ENCODE results near the gene GEMIN7.
A peak's percentile ranks its signal among the peaks of the same experiment; 100 is the strongest.

Gene GEMIN7, protein sequence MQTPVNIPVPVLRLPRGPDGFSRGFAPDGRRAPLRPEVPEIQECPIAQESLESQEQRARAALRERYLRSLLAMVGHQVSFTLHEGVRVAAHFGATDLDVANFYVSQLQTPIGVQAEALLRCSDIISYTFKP

DNA sequence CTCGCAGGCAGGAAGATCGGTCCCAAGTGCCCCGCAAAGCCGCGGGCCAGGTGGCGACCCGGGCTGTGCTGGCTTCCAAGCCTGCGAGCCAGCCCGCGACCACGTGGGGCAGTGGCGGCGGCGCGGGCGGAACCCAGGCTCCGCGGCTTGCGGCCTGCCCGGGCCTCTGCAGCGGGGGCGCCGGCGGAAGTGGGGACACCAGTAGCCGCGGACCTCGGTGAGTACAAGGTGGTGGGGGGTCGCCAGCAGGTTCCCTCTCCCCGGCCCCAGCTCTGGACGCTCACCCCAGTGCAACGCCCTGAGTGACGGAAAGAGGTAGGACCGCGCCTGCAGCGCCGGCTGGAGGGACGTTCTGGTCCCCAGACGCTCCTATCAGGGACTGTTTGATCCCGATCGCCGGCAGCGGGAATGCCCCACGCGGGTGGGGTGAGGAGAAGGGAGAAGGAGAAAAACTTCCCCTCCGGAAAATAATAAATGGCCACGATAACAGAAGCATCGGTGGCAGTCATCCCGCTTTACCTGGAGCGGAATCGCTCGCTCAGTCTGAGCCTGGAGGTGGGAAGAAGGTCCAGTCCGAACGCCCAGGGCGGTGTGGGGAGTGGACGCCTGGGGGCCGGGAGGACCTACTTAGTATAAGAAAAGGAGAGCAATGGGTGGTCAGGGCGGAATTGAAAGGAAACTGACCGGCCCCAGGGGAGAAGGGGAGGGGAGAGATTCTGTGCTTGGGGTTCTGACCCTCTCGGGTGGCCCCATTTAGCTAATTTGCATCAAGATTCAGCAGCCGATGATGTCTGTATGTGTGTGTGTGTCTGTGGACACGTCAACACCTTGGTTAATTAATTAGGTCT, at the start of gene GEMIN7:
GEMIN7 (plus strand) TSS at position 198 of the 848 bp plus-strand sequence. CDS start 10,855 bp downstream, outside the sequence.
- peak; percentile 71 for DNase-seq (ENCODE audit: low read depth)

GRCh38 chr19:45030825-45031224, 48.2 kb upstream of the GEMIN7 start:
- no peak for DNase-seq (ENCODE audit: low read depth)

DNA sequence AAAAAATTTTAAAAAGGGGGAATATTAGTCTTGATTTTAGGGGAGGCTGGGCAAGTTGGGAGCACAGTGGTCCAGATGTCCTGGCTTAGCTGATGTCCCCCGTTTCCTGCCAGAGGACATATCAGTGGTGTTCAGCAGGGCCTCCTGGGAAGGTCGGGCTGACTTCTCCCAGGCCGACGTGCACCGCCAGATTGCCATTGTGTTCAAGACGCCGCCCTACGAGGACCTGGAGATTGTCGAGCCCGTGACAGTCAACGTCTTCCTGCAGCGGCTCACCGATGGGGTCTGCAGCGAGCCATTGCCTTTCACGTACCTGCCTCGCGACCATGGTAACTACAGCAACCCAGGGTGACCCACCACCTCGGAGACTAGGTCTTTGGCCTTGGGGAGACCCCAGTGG, 46.6 kb upstream of the GEMIN7 start:
- no peak for DNase-seq (ENCODE audit: low read depth)

DNA sequence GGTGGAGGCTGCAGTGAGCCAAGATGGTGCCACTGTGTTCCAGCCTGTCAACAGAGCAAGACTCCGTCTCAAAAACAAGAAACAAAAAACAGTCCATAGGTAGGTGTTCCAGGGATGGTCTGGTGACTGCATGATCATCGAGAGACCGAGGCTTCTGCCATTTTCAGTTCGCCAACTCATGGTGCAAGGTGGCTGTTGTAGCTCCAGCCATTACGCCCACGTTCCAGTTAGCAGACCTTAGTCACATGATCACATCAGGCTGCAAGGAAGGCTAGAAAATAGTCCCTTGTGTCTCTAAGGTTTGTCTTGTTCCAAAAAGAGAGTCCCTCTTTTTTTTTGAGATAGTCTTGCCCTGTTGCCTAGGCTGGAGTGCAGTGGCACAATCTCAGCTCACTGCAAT, 43.3 kb upstream of the GEMIN7 start:
- no peak for DNase-seq (ENCODE audit: low read depth)

DNA sequence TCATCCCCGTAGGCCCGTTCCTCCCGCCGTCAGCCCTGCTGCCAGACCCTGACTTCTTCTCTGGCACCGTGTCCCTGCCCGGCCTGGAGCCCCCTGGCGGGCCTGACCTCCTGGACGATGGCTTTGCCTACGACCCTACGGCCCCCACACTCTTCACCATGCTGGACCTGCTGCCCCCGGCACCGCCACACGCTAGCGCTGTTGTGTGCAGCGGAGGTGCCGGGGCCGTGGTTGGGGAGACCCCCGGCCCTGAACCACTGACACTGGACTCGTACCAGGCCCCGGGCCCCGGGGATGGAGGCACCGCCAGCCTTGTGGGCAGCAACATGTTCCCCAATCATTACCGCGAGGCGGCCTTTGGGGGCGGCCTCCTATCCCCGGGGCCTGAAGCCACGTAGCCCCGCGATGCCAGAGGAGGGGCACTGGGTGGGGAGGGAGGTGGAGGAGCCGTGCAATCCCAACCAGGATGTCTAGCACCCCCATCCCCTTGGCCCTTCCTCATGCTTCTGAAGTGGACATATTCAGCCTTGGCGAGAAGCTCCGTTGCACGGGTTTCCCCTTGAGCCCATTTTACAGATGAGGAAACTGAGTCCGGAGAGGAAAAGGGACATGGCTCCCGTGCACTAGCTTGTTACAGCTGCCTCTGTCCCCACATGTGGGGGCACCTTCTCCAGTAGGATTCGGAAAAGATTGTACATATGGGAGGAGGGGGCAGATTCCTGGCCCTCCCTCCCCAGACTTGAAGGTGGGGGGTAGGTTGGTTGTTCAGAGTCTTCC, 41.5 kb upstream of the GEMIN7 start:
- DNase-seq (ENCODE audit: low read depth), result no peak

GRCh38 chr19:45038931-45039893, 39.8 kb upstream of the GEMIN7 start, which contains the start of gene CLASRP:
Gene CLASRP (plus strand): TSS chr19:45039045. CDS start chr19:45040213, 1,168 bp downstream.
- peak; percentile 87 for DNase-seq (ENCODE audit: low read depth)

- no peak for DNase-seq (ENCODE audit: low read depth)
Measured at GRCh38 chr19:45040059-45040771, 38.8 kb upstream of the GEMIN7 start.

DNA sequence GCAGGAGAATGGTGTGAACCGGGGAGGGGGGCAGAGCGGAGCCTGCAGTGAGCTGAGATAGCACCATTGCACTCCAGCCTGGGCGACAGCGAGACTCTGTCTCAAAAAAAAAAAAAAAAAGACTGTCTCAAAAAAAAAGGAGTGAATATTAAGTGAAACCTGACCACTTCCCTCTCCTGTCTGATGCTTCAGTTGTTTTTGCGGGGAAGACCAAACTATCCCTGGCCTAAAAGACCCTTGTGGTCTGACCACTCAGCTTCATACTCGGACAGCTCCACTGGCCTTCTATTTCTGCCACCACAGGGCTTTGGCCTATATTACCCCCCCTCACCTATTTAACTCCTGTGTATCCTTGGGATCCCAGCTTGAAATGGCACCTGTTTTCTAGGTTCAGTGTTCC, 37.9 kb upstream of the GEMIN7 start:
- DNase-seq (ENCODE audit: low read depth), result no peak

DNA sequence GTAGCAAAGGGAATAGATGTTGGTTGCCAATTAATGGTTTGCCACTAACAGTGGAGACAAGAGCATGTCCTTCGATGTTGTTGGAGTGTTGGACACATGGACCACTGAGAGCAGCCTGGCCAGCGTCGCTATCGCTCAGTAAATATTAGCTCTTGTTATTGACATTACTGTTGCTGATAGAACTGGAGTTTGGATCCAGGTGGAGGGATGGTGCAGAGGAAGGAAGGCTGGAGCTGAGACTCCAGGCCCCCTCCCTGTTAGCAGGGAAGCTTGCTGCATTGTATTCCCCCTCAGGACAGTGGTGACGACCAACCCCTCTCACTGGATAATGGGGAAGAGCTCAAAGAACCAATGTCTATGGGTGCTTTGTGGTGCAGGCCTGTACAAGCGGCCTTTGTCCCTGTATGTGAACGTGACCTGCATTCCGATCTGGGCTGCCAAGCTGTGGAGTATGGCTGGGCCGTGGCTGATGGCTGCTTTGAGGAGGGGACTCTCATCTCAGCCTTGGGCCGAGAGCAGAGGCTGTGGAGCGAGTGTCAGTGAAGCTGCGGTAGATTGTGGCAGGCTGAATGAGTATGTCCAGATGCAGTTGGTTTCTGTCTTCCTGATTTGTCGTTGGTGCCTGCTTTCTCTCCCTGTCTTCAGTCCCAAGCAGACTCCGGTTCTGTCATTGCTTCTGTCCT, 33.2 kb upstream of the GEMIN7 start:
- DNase-seq (ENCODE audit: low read depth), result no peak

- no peak for DNase-seq (ENCODE audit: low read depth)
Measured at GRCh38 chr19:45046355-45046754, 32.7 kb upstream of the GEMIN7 start.

GRCh38 chr19:45047188-45047797, 31.8 kb upstream of the GEMIN7 start:
- DNase-seq (ENCODE audit: low read depth), result no peak

DNA sequence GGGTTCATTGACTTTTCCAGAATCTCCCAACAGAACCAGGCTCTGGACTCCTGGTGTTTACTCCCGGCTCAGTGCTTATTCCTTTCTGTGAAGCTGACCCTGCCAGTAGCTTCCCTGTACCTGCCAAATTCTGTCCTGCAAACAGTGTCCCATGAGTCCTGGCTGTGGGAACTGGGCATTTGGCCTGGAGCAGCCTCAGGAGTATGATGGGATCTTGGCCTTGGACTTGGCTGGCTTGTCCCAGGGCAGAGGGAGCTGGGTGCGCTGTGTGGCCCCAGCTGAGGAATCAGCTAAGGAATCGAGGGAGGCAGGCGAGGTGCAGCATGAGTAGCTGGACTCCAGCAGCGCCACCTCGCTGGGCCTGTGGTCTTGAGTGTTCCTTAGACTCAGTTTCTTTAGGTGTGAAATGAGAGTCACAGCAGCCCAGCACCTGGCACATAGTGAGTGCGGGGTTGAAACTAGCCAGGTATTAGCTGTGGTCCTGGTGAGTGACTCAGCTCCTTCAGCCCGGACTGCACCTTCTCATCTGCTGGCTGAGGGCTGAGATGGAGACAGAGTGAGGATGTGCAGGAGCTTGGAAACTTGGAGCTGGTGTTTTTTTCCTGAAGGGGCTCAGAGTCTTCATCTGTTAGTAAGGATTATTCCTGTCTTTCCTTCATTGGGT, 29.9 kb upstream of the GEMIN7 start:
- no peak for DNase-seq (ENCODE audit: low read depth)

DNA sequence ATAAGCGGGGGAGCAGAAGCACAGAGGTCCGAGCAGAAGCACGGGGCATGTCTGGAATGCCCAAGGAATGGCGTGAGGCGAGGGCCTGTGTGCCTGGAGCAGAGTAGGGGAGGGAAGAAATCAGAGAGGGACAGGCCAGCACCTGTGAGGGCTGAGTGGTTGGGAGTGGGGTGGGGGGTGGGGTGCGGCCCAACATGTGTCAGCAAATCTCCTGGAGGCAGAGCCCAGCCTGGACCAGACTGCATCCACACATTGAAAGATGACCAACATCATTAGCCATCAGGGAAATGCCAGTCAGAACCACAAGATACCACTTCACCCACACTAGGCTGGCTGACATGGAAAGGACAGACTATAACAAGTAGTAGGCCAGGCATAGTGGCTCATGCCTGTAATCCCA, 29.0 kb upstream of the GEMIN7 start:
- no peak for DNase-seq (ENCODE audit: low read depth)

DNA sequence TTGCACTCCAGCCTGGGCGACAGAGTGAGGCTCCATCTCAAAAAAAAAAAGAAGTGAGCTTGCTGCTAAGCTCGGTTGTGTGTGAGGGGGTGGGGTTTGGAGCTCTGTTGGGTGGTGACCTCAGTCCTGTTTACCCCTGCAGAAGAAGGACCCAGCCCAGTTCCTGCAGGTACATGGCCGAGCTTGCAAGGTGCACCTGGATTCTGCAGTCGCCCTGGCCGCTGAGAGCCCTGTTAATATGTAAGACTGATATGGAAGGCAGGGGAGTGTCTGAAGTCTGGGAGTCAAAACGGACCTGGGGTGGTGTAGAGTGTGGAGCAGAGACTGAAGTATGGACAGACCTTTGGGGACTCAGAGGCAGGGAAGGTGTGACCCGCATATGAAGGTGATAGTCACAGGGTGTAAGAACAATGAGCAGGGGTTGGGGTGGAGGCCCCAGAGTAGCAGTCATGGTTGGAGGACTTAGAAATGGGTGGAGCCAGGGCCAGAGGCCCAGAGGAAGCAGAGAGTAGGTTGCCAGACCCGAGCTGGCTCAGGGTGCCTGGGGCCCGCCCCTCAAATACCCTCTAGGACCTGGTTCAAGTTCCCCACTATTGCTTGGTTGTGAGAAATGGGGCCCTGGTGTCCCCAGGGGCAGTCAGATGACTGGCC, 27.0 kb upstream of the GEMIN7 start:
- no peak for DNase-seq (ENCODE audit: low read depth)

- no peak for DNase-seq (ENCODE audit: low read depth)
Measured at GRCh38 chr19:45056831-45057230, 22.2 kb upstream of the GEMIN7 start.

DNA sequence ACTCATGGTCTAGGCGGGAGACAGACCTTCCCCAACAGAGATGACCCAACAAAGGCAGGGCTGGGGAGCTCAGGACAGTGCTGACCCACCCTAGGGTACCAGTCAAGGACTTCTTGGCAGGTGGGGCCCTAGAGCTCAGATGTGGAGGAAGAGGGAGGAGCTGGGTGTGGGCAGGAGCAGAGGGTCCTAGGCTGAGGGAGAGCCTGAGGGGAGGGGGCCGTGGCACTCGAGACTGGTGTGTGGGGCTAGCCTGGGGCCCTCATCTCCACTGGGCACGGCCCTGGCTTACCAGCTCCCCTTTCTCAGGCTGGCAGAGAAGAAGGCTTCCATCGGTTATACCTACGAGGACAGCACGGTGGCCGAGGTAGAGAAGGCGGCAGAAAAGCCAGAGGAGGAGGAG, 21.6 kb upstream of the GEMIN7 start:
- DNase-seq (ENCODE audit: low read depth), result no peak

DNA sequence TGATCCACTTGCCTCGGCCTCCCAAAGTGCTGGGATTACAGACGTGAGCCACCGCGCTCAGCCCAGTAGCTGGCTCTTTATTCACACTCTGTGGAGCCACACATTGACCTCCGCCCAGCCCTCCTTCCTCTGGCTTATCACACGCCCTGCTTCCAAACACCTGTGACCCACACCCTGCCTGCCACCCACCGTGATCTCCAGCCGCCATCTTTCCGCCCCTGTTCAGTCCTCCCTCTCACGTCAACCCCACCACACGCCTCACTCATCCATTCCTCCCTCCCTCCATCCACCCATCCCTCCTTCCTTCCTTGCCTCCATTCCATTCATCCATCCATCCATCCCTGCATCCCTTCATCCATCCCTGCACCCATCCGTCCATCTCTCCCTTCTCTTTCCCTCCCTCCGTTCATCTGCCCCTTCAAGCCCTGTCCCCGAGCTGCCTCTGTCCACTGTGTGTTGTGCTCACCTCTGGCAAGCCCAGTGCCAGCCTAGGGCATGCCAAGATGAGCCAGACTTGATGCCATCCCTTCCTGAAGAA, 20.4 kb upstream of the GEMIN7 start:
- no peak for DNase-seq (ENCODE audit: low read depth)

GRCh38 chr19:45059258-45059965, 19.6 kb upstream of the GEMIN7 start:
- peak; percentile 84 for DNase-seq (ENCODE audit: low read depth)

Measured in activated T-cell treated with anti-CD3 and anti-CD28 coated beads for 1 hour (primary cell).